Stimulated activated CD8-positive, alpha-beta memory T cell treated with anti-CD3 and anti-CD28 coated beads, Interleukin-7, amount 100 ng/mL, for 48 hours (primary cell): ENCODE data around the gene NUP214.
"Not testable (repeated sequence)": the region's sequence is repeated elsewhere in the genome, so short reads cannot be mapped to it uniquely, and the experiment has no call there.

ENCODE experiments used
- DNase-seq, 2 donors: peaks; one replicate each; pipeline ENCODE4 v3.0.0-alpha.2; 2020; ENCODE audit warnings: low read depth in 1 of 2; ENCODE audit errors: extremely low read depth in 1 of 2

NUP214 gene

DNA sequence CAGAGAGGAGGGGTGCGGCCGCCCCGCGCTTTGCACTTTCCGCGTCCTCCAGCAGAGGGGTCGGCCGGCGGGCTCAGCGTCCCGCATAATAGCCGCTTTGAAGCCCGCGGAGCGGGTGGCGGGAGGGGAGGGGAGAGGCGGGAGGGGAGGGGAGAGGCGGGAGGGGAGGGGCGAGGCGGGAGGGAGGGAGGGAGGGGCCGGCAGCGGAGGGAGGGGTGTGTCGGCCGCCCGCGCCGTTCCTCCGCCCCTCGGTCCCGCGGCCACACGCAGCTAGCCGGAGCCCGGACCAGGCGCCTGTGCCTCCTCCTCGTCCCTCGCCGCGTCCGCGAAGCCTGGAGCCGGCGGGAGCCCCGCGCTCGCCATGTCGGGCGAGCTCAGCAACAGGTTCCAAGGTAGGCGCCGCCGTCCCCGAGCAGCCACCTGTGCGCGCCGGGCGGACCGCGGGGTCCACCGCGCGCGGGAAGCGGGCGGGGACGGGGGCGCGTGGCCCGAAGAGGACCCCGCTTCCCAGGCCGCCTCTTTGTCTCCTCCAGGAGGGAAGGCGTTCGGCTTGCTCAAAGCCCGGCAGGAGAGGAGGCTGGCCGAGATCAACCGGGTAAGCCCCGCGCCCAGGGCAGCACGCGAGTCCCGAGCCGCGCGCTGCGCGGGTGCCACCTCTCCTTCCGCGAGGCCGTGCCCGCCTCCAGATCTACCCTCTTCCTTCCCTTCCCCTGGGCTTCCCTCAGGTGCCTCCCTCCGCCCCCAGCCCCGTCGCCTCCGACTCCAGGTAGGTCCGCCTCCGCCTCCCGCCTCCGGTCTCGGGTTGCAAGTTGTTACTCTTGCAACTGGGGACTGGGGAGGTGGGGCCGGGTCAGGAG is 28.9 kb upstream of the NUP214 start, which contains the start of gene AIF1L:
Gene AIF1L, plus strand, starts transcription at position 263 of the 857 bp plus-strand sequence. Its CDS starts 99 bp downstream, at position 362.
- no peak for DNase-seq

DNA sequence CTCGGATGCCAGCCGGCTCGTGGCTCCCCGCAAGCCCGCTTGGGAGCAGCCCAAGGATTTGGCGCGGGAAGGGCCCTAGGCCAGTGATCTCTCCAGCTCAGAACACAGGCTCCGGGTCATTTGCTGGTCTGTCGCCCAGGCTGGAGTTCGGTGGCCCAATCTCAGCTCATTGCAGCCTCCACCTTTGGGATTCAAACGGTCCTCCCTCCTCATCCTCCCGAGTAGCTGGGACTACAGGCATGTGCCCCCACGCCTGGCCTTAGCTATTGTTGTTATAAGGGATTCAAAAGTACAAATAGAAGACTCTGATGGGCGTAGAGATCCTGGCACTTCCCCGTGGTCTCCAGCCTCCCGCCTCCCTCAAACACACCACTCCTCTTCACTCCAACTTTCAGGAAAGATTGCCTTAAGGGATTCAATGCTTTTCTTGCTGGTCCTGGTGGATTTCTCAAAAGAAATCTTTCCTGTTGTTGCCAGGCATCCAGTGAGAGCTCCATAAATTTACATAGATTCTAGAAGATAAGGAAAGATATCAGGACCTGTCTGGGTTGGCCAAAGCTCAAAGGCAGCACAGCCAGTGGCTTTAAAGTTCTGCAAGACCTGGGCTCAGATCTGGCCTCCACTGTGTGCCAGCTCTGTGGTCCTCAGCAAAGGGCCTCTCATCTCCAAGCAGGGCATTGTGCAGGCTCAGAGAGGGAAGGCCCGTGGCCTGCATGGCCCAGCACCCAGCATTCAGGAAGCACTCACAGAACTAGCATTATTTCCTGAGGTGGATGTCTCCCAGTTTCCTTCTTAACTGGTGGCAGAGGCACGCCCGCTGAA is 28.0 kb upstream of the NUP214 start:
- DNase-seq: no peak

GRCh38 chr9:131097948-131098278 is 27.5 kb upstream of the NUP214 start:
- DNase-seq: no peak

DNA sequence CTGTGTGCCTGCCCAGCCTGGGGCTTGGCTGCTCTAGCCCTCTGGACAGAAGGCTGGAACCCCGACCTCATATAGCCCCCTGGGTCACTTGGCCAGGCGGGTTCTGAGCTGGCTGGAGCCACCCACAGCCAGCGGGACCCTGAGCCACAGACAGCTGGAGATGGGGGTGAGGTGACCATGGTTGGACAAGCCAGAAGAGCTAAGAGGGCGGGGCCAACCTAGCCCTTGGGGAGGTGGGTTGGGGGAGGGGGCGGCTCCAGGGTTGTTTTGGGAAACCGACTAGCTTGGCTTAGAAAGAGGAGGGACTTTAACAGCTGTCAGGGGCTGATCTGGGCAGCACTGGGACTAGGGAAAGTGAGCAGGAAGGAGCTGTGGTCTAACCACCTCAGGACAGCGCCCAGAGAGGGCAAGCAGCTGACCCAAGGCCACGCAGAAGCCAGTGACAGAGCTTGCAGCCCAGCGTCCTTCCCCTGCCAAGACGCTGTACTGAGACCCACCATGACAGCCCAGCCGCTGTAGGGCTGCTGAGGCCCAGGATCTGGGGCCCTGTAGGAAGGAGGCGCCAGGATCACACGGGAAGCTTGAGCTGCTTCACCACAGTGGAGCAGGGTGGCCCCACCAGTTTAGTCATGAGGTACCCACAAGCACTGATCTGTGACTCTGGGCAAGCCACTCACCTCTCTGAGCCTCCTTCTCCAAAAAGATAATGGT is 26.8 kb upstream of the NUP214 start:
- DNase-seq: no peak

DNA sequence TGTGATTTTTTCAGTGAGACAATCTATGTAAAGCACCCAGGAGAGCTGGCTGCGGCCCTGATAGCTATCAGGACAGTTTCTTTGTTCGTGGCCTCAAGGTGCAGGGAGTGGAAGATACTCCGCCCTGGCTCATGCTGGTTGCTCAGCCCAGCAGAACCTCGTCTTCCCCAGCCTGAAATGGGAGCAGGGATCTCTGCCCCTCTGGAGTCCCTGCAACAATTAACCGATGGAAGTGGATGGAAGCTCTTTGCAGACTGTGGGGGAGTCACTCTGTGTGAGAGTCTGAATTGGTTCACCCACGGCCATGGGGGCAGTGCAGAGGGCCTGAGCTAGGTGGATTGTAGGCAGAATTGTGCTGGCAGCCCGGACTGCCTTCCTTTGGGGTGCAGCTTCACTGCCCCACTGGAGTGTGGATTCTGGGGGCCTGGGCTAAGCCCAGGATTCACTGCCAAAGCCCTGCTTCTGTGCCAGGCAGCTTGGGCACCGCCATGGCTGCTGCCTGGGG is 26.2 kb upstream of the NUP214 start:
- no peak for DNase-seq

DNA sequence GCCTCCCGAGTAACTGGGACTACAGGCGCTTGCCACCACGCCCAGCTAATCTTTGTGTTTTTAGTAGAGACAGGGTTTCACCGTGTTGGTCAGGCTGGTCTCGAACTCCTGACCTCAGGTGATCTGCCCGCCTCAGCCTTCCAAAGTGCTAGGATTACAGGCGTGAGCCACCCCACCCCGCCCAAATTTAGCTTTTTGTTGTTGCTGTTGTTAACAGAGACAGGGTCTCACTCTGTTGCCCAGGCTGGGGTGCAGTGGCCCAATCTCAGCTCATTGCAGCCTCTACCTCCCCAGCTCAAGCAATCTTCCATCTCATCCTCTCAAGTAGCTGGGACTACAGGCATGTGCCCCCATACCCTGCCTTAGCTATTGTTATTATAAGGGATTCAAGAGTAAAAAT is 25.5 kb upstream of the NUP214 start:
- DNase-seq: not testable (repeated sequence)

DNA sequence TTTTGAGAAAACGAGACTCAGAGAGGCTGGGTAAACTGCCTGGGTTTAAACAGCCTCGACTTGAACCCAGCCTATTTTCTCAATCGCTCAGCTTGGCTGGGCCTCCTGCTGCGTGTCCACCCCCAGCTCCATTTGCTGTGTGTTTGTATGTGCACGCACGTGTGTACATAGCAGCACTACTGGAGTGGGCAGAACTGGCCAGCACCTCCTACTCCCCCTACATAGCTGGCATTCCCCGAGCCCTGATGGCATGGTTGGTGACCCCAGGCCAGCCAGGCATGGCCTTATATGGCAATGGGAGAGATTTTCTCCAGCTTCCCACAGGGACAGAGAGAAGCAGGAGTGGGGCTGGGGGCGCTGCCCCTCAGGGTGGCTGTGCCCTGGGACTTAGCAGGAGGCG is 24.9 kb upstream of the NUP214 start:
- DNase-seq: no peak

DNA sequence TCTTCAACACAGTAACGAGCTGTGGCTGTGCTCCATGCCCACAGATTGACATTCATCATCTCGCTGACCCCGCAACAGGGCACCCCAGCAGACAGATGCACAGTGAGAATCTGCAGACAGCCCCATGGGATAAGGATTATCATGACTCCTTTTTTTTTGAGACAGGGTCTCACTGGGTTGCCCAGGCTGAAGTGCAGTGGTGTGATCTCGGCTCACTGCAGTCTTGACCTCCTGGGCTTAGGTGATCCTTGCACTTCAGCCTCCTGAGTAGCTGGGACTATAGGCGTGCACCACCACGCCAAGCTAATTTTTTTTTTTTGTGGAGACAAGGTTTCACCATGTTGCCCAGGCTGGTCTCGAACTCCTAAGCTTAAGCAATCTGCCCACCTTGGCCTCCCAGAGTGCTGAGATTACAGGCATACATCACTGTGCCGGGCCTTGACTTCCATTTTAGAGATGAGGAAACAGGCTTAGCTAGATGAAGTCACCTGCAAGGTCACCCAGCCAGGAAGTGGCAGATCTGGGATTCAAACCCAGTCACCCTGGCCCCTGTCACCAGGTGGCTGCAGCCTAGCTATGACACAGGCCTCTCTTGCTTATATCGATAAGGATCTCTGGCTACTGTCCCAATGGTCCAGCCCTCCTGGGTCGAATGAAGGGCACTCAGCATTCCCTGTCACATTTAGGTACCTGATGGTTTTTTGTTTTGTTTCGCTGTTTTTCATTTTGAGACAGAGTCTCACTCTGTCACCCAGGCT is 24.0 kb upstream of the NUP214 start:
- no peak for DNase-seq

GRCh38 chr9:131103024-131103423 is 22.4 kb upstream of the NUP214 start:
- no peak for DNase-seq

DNA sequence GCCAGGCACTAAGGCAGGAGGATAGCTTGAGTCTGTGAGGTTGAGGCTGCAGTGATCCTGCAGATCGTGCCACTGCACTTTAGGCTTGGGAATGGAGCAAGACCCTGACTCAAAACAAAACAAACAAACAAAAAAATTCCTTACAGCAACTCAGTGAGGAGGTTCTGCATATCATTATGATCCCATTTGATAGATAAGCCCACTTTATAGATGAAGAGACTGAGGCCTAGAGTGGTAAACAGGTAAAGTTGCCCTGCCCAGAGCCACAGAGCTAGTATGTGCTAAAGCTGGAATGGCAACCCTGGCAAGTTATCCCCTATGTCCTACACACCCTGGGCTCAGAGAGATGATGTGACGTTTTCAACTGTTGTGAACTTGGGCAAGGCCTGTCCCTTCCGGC is 21.9 kb upstream of the NUP214 start:
- DNase-seq: no peak

DNA sequence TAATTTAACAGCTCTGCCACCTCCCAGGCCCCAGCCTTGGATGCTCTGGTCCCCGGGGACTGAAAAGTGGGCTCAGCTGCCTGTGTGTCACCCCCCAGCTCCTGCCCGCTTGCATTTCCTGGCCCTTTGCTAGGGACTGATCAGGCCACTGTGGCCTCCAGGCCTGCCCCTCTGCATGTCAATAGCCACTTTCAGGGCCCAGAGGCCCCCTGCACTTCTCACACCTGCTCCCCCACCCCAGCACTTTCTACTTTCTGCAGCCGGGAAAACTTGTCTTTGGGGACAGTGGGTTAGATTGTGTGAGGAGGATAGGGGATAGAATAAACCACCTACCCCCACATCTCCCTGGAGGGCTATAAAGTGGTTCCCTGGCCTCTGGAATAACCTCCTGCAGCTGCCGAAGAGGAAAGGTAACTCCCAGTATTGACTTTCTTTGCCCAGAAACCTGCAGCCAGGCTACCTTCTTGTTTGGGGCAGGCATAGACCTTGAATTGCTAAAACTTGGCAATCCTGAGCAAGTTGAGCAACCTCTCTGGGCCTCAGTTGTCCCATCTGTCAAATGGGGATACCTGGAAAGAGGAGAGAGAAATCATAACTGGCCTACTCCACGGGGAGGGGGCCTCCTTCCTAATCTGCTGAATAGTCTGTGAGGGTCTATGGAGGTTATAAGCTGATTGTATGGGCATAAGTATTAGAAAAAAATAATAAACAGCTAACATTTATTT is 21.2 kb upstream of the NUP214 start:
- DNase-seq: no peak

DNA sequence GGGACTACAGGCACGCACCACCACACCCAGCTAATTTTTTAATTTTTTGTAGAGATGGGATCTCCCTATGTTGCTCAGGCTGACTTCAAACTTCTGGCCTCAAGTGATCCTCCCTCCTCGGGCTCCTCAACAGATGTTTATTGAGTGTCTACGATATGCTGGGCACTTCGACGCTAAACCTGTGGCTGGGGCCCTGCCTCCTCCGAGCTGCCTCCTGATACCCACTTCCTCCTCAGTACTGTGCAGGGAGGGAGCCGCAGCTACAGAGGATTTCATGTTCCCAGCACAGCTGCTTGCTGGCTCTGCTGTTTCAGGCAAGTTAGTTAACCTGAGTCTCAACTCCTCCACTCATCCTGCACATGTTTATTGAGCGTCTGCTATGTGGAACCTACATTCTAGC is 19.4 kb upstream of the NUP214 start:
- no peak for DNase-seq

- DNase-seq: no peak
Observed at GRCh38 chr9:131107760-131108159, 17.6 kb upstream of the NUP214 start.

- no peak for DNase-seq
Observed at GRCh38 chr9:131111186-131111853, 14.1 kb upstream of the NUP214 start.

DNA sequence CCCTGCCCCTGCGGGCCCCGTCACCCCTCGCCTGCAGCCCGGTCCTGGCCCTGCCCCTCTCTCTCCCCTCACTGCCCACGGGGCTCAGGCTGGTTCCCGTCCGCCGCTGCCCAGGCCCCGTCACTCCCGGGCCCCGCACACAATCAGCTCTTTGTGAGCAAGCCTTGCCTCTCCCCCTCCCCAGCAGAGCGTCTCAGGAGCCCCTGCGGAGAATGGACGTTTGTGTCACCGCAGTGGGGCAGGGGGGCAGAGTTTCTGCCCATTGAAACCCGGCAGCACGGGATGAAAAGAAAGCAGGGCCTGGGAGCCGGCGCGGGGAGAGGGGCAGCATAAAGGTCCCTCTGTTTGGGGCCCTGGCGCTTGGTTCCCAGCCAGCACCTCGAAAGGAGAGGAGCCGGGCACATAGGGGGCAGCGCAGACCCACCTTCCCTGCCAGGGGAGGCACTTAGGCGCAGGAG is 13.5 kb upstream of the NUP214 start:
- no peak for DNase-seq

DNA sequence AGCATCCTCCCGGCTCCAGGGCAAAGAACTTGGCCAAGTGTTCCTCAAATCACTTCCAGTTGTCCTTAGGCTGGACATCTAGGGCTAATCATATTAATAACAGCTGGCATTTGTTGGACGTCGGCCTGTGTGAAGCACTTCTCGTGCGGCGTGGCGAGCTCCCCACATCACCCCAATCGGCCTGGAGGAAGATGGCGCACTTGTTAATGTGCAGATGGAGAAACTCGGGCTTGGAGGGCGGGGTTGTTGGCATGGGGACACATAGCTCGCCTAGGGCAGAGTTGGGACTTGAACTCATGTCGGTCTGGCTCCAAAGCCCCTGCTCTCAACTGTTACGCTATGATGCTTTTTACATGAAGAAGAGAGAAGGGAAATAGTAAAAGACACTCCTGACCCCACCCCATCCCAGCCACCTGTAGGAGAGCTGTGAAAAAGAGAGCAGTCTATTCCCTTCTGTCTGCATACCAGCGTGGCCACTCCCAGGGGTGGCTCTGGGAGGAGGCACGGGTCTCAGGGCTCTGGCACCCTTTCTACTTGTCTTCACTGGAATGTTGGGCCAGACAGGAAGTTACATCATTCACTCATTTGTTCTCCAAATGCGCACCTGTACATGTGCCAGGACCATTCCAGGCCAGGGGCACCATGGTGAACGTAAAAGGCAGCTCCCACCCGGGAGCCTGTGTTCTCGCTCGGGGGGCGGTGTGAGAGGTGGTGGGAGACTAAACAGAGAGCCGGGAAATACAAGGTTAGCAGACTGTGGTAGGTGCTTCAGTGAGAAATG is 12.8 kb upstream of the NUP214 start:
- no peak for DNase-seq

DNA sequence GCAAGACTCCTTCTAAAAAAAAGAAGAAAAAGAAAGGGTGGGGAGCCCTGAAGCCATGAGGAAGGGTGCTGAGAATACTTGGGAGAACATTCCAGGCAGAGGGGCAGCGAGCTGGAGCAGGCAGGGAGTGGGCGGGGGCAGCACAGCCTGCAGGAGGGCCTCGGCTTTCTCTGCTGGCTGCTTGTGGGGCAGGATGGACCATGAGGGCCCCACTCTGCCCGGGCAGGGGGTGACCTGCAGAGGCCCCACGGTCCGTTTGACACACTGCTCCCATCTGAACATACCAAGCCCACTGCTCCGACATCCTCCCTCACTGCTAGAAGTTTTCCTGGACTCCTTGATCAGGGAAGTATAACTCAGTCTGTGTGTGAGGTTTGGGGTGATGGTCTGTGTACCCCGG is 11.7 kb upstream of the NUP214 start:
- DNase-seq: no peak

- no peak for DNase-seq
Observed at GRCh38 chr9:131114084-131114535, 11.3 kb upstream of the NUP214 start.
